Common myeloid progenitor, CD34-positive (primary cell): ENCODE data around the gene KRTAP1-3.
"Not testable (repeated sequence)": the region's sequence is repeated elsewhere in the genome, so short reads cannot be mapped to it uniquely, and the experiment has no call there.

ENCODE experiments used
- CTCF ChIA-PET: fragments of 350-600 bp; sonication (Branson Sonifier 250); formaldehyde crosslinking; loops from one replicate; lab custom pipeline; 2021; ENCODE audit warnings: antibody characterized with exemption; lab: Charles Lee
- POLR2A ChIA-PET: fragments of 350-600 bp; sonication (Branson Sonifier 250); formaldehyde crosslinking; loops from one replicate; lab custom pipeline; 2021; ENCODE audit warnings: antibody characterized with exemption; lab: Charles Lee
- DNase-seq, 3 donors: peaks; one replicate each; pipeline versions ENCODE4 v3.0.0 to v3.0.0-alpha.2; 2013
- H3K27ac ChIP-seq, 2 experiments: 1 replicate in 1 of 2; 2 replicates in 1 of 2; pipeline ENCODE4 v1.7.0; 2013; ENCODE audit warnings: inconsistent platforms in 2 of 2, low read length in 2 of 2, mild to moderate bottlenecking in 2 of 2, low read depth in 1 of 2, moderate library complexity in 1 of 2; ENCODE audit not compliant: severe bottlenecking in 2 of 2, insufficient read depth in 1 of 2, poor library complexity in 1 of 2
- H3K27me3 ChIP-seq, 5 experiments: replicated peaks in 2 of 5; 1 replicate in 3 of 5; 2 replicates in 2 of 5; pipeline versions ENCODE4 v1.6.1 to v1.7.0; 2013; ENCODE audit warnings: low read length in 4 of 5, mild to moderate bottlenecking in 2 of 5, moderate library complexity in 2 of 5, inconsistent platforms in 1 of 5; ENCODE audit not compliant: insufficient read depth in 5 of 5, control insufficient read depth in 4 of 5
- H3K36me3 ChIP-seq, 4 experiments: 1 replicate in 2 of 4; 2 replicates in 2 of 4; pipeline versions ENCODE4 v1.6.1 to v1.7.0; 2013; ENCODE audit warnings: low read length in 3 of 4, control low read depth in 1 of 4, mild to moderate bottlenecking in 1 of 4; ENCODE audit not compliant: control insufficient read depth in 4 of 4, insufficient read depth in 4 of 4
- H3K4me1 ChIP-seq, 4 experiments: 1 replicate in 3 of 4; 2 replicates in 1 of 4; pipeline versions ENCODE4 v1.6.1 to v1.7.1; 2013; ENCODE audit warnings: low read length in 3 of 4, mild to moderate bottlenecking in 3 of 4, control low read depth in 1 of 4, inconsistent platforms in 1 of 4, moderate library complexity in 1 of 4; ENCODE audit not compliant: control insufficient read depth in 4 of 4, insufficient read depth in 4 of 4; ENCODE audit errors: control extremely low read depth in 1 of 4
- H3K4me3 ChIP-seq, 7 experiments: 1 replicate in 4 of 7; 2 replicates in 3 of 7; pipeline versions ENCODE4 v1.5.1 to v1.7.0; 2013; ENCODE audit warnings: mild to moderate bottlenecking in 7 of 7, low read length in 6 of 7, moderate library complexity in 6 of 7, inconsistent platforms in 2 of 7, low read depth in 2 of 7, control low read depth in 1 of 7; ENCODE audit not compliant: insufficient read depth in 4 of 7, control insufficient read depth in 1 of 7; ENCODE audit errors: extremely low read depth in 1 of 7
- H3K9me3 ChIP-seq, 5 experiments: 1 replicate in 4 of 5; 2 replicates in 1 of 5; pipeline versions ENCODE4 v1.6.1 to v1.7.1; 2013; ENCODE audit warnings: low read length in 4 of 5, mild to moderate bottlenecking in 2 of 5, inconsistent platforms in 1 of 5, low read depth in 1 of 5, moderate library complexity in 1 of 5; ENCODE audit not compliant: control insufficient read depth in 4 of 5, insufficient read depth in 2 of 5; ENCODE audit errors: control extremely low read depth in 1 of 5
- WGBS: methylation state at CpG from one replicate; pipeline ENCODE4 v1.1.5; 2013; ENCODE audit not compliant: insufficient coverage; 5-methylcytosine and 5-hydroxymethylcytosine counted together

KRTAP1-3 gene

GRCh38 chr17:41063449-41063848 is 28.8 kb upstream of the KRTAP1-3 start:
- ChIA-PET CTCF (no interaction called here), POLR2A (no interaction called here)
- Histone ChIP-seq H3K4me1 (no peaks in the 10 kb centered on the region), H3K27ac (no peak overlapping the region), H3K36me3 (no peaks in the 10 kb centered on the region), H3K9me3 (no peaks in the 10 kb centered on the region), H3K27me3 (peaks cover 4 to 32% (median 20%) of the 10 kb centered on the region in 5 experiments), H3K4me3 (no peak overlapping the region)
- WGBS, result no CpG with 5 or more reads among the region's 4 CpGs
- no peak for DNase-seq

GRCh38 chr17:41061964-41062363 is 27.3 kb upstream of the KRTAP1-3 start:
- H3K27ac ChIP-seq, result no peak overlapping the region
- no CpG with 5 or more reads among the region's 1 CpG for WGBS
- peaks cover 0 to 4% (median 0%) of the 10 kb centered on the region in 5 experiments for H3K9me3 ChIP-seq
- no peaks in the 10 kb centered on the region for H3K4me1 ChIP-seq
- POLR2A ChIA-PET, result no interaction called here
- peaks cover 4 to 39% (median 20%) of the 10 kb centered on the region in 5 experiments for H3K27me3 ChIP-seq
- H3K4me3 ChIP-seq, result no peak overlapping the region
- DNase-seq, result no peak
- CTCF ChIA-PET, result no interaction called here
- no peaks in the 10 kb centered on the region for H3K36me3 ChIP-seq

GRCh38 chr17:41060052-41060604 is 25.5 kb upstream of the KRTAP1-3 start, which contains the start of gene KRTAP2-3:
KRTAP2-3 (minus strand) TSS chr17:41060114; CDS start chr17:41060050, 64 bp downstream.
- CTCF ChIA-PET, result no interaction called here
- no peak for DNase-seq
- Histone ChIP-seq H3K4me1 (no peaks in the 10 kb centered on the region), H3K9me3 (peaks cover 0 to 4% (median 0%) of the 10 kb centered on the region in 5 experiments), H3K36me3 (no peaks in the 10 kb centered on the region), H3K4me3 (no peak within 1 kb of the TSS), H3K27ac (no peak within 1 kb of the TSS), H3K27me3 (peaks cover 4 to 41% (median 20%) of the 10 kb centered on the region in 5 experiments)
- POLR2A ChIA-PET, result no interaction called here
- WGBS, result 78% methylated on average over 5 of the region's 6 CpGs

GRCh38 chr17:41059276-41060051 is 24.8 kb upstream of the KRTAP1-3 start:
- DNase-seq, H3K36me3 ChIP-seq, H3K4me3 ChIP-seq, H3K9me3 ChIP-seq, POLR2A ChIA-PET, H3K27ac ChIP-seq, H3K4me1 ChIP-seq: not testable (repeated sequence)
- WGBS, result 69% methylated on average over 5 of the region's 31 CpGs
- peaks cover 4 to 41% (median 20%) of the 10 kb centered on the region in 5 experiments for H3K27me3 ChIP-seq
- CTCF ChIA-PET, result interaction anchor here (1.1 to 1.3 kb wide), 2 partner anchors 9 to 263 kb away, joined by 3 to 4 read pairs; no protein-coding TSS in a partner anchor

- ChIA-PET POLR2A (no interaction called here), CTCF (interaction anchor here (1.1 to 1.3 kb wide), 2 partner anchors 10 to 264 kb away, joined by 3 to 4 read pairs; no protein-coding TSS in a partner anchor)
- Histone ChIP-seq H3K36me3 (no peaks in the 10 kb centered on the region), H3K4me1 (no peaks in the 10 kb centered on the region), H3K27ac (no peak overlapping the region), H3K9me3 (peaks cover 0 to 4% (median 0%) of the 10 kb centered on the region in 5 experiments), H3K4me3 (no peak overlapping the region), H3K27me3 (peaks cover 4 to 41% (median 20%) of the 10 kb centered on the region in 5 experiments)
- WGBS, result 100% methylated on average over 1 of the region's 5 CpGs
- no peak for DNase-seq
These were observed 24.1 kb upstream of the KRTAP1-3 start for GRCh38 chr17:41058741-41059140.

GRCh38 chr17:41057547-41057946 is 22.9 kb upstream of the KRTAP1-3 start:
- Histone ChIP-seq H3K4me1 (no peaks in the 10 kb centered on the region), H3K27ac (no peak overlapping the region), H3K27me3 (peaks cover 4 to 39% (median 20%) of the 10 kb centered on the region in 5 experiments), H3K9me3 (peaks cover 0 to 4% (median 2%) of the 10 kb centered on the region in 5 experiments), H3K4me3 (no peak overlapping the region), H3K36me3 (no peaks in the 10 kb centered on the region)
- no peak for DNase-seq
- CTCF ChIA-PET, result no interaction called here
- POLR2A ChIA-PET, result no interaction called here
- WGBS, result no CpG with 5 or more reads among the region's 1 CpG

GRCh38 chr17:41055130-41055529 is 20.5 kb upstream of the KRTAP1-3 start, which contains the start of gene KRTAP2-2:
KRTAP2-2 (minus strand) TSS chr17:41055230; CDS start chr17:41055211, 19 bp downstream.
- not testable (repeated sequence) for H3K27ac ChIP-seq

More at GRCh38 chr17:41055130-41055529, 20.5 kb upstream of the KRTAP1-3 start, which contains the start of gene KRTAP2-2:
- H3K36me3 ChIP-seq, H3K9me3 ChIP-seq, H3K4me1 ChIP-seq, DNase-seq, H3K4me3 ChIP-seq, POLR2A ChIA-PET, CTCF ChIA-PET: not testable (repeated sequence)
- peaks cover 0 to 26% (median 7%) of the 10 kb centered on the region in 5 experiments for H3K27me3 ChIP-seq
- no CpG with 5 or more reads among the region's 6 CpGs for WGBS
